Activated CD8-positive, alpha-beta memory T cell treated with anti-CD3 and anti-CD28 coated beads, Interleukin-2, amount 50 U/mL, for 1 hour (primary cell): ENCODE measurements around the gene FRS2.

Experiments used
- DNase-seq: peaks from one replicate; pipeline ENCODE4 v3.0.0-alpha.2; 2020; ENCODE audit errors: extremely low read depth

Gene FRS2

GRCh38 chr12:69501154-69501895 lies 31.1 kb downstream of the FRS2 start:
- DNase-seq, result no peak

GRCh38 chr12:69502345-69503081 lies 32.3 kb downstream of the FRS2 start:
- DNase-seq, result no peak

- no peak for DNase-seq
Observed at GRCh38 chr12:69508091-69508490, 37.9 kb downstream of the FRS2 start.

- no peak for DNase-seq
Observed at GRCh38 chr12:69508621-69509020, 38.4 kb downstream of the FRS2 start.

- no peak for DNase-seq
Observed at GRCh38 chr12:69509308-69509736, 39.1 kb downstream of the FRS2 start.

- DNase-seq, result no peak
Observed at GRCh38 chr12:69509904-69510827, 40.0 kb downstream of the FRS2 start.

GRCh38 chr12:69511016-69511415 lies 40.8 kb downstream of the FRS2 start:
- no peak for DNase-seq

GRCh38 chr12:69511469-69512267 lies 41.5 kb downstream of the FRS2 start:
- DNase-seq, result no peak

- no peak for DNase-seq
Observed at GRCh38 chr12:69512820-69513219, 42.6 kb downstream of the FRS2 start.

GRCh38 chr12:69513297-69513696 lies 43.1 kb downstream of the FRS2 start:
- DNase-seq, result no peak

GRCh38 chr12:69514111-69514510 lies 43.9 kb downstream of the FRS2 start:
- DNase-seq, result no peak

- no peak for DNase-seq
Observed at GRCh38 chr12:69514845-69515244, 44.7 kb downstream of the FRS2 start.

GRCh38 chr12:69515394-69515930 lies 45.3 kb downstream of the FRS2 start:
- no peak for DNase-seq

- DNase-seq, result no peak
Observed at GRCh38 chr12:69516950-69517349, 46.8 kb downstream of the FRS2 start.

GRCh38 chr12:69517406-69517805 lies 47.2 kb downstream of the FRS2 start:
- DNase-seq, result no peak

- DNase-seq, result no peak
Observed at GRCh38 chr12:69519871-69520270, 49.7 kb downstream of the FRS2 start.

- no peak for DNase-seq
Observed at GRCh38 chr12:69523433-69524330, 53.5 kb downstream of the FRS2 start.

- no peak for DNase-seq
Observed at GRCh38 chr12:69524331-69524630, 54.1 kb downstream of the FRS2 start.

GRCh38 chr12:69524755-69525469 lies 54.7 kb downstream of the FRS2 start:
- no peak for DNase-seq
